Activated CD4-positive, alpha-beta T cell treated with anti-CD3 and anti-CD28 coated beads, Interleukin-2, Interleukin-6, amounts not matched to agents 100 ng/mL and 50 ng/mL, durations not matched to agents 16 hours and 8 hours (primary cell): ENCODE data around the gene CTBP2.
"Not testable (repeated sequence)": the region's sequence is repeated elsewhere in the genome, so short reads cannot be mapped to it uniquely, and the experiment has no call there.

Source experiments
- DNase-seq: peaks from one replicate; pipeline ENCODE4 v3.0.0-alpha.2; 2020

Gene CTBP2

DNA sequence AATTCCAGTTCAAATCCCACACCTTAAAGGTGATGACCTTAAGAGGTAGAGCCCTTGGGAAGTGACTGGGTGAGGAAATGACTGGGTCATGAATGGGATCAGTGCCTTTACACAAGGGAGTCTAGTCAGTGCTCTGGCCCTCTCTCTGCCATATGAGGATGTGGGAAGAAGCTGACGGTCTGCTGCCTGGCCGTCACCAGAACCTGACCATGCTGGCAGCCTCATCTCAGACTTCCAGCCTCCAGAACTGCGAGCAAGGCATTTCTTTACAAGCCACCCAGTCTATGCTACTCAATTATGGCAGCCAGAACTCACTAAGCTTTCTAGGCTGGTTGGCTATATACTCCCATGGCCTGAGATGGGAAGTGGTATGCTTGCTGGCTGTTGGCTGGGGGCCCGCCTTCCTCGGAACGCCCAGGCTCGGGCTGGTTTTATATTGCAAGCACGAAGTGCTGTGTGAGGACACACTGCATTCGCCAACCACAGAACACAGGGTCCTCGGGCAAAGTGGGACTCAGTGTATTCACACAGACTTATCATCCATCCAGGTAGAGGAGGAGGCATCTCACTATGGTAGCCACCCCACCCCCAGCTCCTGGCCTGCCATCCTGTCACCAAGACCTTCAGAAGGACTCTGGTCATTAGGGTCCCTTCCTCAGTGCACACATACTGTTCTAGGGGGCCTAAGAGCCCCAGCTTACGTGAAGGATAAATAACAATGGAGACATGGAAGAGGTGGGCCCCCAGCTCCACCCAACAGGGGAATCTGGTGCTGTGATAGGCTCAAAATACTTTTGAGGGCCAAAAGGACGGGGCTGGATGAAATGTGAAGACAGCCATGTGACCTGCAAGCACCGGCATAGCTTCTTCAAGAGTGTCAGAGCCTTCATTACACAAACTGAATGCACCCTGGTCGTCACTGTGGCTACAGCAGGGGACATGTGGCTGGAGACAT lies 169.4 kb downstream of the CTBP2 start:
- DNase-seq: no peak

DNA sequence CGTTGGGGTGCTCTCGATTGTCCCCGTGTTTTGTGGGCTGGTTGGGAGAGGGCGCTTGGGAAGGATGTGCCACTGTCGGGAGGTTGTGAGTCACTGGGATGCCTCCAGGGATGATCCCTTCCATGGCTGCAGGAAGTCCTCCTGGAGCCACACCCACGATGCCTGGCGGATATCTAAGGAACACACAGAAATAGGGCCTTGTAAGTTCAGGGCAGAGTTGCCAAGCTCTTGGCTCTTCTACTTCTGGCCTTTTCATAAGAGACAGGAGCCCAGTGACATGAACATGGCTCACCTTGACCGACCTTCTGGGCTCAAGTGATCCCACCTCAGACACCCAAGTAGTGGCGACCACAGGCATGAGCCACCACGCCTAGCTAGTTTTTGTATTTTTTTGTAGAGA lies 170.8 kb downstream of the CTBP2 start:
- no peak for DNase-seq

DNA sequence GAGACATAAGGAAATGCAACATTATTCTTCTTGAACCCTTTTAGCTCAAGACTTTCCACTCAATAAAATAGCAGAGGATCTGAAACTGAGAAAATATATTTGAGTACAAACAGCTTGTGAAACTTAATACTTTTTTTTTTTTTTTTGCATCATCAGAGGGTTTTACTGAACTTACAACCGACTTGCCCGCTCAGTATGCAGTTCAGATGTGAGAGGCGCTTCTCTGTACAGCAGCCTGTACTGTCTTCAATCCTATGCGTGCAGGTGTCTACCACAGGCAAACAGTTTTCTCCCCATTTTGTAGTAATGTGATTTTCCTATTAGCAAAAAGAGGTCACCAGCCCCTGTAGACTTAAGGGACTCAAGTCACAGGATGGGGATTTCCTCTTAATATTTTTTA lies 171.6 kb downstream of the CTBP2 start:
- DNase-seq: not testable (repeated sequence)

DNA sequence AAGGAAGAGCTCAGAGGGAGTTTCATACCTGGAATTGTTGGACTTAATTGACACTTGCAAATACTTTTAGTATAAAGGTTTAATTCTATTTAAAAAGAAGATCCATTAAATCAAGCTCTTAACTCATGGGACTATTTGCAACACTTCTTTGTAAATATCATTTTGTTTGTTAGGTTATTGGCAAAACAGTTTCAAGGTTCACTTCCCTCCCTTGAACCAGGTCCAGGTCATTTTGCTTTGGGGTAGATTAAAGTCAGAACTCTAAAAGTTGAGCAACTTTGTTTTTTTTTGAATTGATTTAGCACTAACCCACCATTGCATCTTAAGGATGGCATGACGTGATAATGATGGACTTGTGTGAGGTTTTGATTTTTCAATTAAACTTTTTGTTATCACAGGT lies 172.6 kb downstream of the CTBP2 start:
- DNase-seq: no peak

DNA sequence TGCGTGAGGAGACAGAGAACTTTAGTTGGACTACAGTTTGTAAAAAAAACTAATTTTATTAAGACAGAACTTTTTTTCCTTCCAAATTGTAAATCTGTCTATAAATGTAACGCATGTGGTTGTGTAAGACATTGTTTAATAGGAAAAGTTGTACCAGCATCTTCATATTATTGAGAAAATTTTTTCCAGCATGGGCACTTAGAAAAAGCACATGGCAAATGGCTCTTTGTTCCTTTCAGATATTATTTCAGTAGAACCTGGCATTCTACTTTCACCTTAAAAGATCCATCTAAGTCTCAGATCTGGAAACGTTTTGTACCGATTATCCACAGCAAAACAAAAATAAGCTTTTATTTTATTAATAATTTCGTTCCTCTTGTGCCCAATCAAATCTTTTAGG lies 175.2 kb downstream of the CTBP2 start:
- no peak for DNase-seq

DNA sequence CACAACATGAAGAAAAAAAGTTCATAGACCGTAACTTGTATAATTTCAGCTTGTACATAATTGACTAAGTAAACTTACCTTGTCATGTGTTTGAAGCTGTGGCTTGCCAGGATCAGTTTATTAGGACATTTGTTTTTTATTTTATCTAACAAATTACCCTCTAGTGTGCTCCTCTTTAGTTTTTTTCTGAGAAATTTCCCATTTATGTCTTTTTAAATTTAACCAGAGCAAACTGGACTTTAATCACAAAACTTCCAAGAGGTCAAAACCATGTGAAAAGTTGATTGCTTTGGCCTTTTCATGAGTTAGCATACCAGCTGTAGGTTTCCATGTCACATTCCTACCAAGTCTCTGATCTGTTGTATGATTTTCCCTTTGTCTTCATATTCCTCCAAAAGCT lies 176.0 kb downstream of the CTBP2 start:
- no peak for DNase-seq

DNA sequence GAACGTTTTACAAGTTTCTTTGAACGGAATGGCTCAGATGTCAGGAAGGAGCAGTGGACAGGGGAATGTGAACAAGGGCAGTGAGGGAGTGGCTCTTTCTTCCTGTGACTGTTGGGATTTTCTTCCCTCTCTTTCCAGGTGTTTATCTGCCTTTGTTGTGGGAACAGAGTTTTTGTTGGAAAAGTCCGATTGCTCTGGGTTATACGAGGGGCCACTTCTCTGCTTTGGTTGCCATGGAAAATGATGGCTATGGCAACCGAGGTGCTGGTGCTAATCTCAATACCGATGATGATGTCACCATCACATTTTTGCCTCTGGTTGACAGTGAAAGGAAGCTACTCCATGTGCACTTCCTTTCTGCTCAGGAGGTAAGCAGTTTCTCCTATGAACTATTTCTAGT lies 177.0 kb downstream of the CTBP2 start:
- no peak for DNase-seq

DNA sequence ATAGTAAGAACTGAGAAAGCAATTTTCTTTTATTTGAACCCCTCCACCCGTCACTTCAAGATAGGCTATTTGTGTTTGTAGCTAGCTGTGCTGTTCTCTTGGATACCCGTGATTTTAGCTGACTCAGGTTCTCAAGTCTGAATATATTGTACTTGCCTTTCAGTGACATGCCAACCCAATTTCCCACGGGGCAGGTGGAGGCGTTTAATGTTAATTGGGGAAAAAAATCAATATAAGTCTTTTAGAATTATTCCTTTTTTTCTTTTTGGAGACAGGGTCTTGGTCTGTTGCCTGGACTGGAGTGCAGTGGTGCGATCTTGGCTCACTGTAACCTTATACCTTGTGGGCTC lies 182.0 kb downstream of the CTBP2 start:
- DNase-seq: no peak

DNA sequence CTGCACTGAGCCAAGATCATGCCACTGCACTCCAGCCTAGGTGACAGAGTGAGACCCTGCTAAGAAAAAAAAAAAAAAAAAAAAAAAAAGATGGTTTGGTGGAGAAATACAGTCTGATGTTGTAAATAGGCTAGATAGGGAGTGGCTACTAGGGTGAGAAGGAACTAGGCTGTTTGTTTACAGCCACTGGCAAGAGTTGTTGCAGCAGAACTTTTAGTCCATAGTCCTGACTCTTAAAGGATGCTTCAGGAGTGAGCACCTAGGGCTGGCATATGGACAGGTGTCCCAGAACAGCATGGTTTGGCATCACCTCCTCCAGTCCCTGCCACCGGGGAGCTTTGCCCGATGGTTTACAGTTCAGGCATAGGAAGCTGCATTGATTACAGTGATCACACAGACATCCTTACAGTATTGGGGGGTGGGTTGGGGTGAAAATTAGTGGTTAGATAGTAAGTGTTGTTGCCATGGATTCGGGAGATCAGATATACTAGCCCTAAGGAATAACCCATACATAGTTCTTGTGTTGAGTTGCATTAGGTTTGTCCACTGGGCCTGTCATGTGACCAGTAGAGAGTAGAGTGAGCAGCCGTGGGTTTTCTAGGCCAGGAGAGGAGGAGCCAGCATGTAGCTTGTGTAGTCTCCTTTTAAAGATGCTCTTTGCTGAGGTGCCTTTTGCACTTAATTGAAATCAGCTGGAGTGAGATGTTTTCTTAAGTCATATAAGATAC lies 182.6 kb downstream of the CTBP2 start:
- DNase-seq: no peak

DNA sequence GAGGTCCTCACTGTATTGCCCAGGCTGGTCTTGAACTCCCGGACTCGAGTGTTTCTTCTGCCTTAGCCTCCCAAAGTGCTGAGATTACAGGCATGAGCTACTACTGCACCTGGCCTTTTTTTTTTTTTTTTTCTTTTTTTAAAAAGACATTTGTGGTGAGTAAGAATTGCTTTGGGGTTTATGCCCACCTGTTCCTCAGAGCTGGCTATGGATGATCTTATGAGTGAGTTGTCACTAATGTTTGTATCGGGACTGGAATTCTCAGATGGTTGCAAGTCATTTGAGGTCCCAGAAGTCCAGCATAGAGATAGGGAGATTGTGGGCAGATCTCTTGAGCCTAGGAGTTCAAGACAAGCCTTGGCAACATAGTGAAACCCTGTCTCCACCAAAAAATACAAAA lies 183.2 kb downstream of the CTBP2 start:
- no peak for DNase-seq

DNA sequence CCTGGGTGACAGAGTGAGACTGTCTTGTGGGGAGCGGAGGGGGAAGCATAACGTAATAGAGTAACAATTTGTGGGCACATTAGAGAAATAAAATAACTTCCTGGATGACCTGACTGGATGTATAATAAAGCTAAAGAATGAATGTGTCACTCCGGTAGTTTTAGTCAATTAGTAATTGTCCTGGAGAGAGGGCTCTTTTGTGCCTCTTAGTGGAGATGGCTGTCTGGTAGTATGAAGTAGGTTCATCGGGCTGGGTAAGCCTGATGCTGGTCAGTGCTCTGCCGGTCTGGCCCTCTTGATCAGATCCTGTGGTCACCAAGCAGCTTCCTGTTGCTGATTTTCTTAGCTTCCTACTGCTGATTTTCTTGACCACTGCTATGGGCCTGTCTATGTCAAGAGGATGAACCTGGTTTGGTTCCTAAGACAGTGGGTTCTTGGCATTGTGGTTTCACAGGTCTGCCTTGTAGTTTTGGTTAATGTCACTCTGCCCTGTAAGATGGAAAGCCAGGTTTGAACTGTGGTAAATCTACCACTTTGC lies 184.3 kb downstream of the CTBP2 start:
- peak; percentile 78 for DNase-seq

DNA sequence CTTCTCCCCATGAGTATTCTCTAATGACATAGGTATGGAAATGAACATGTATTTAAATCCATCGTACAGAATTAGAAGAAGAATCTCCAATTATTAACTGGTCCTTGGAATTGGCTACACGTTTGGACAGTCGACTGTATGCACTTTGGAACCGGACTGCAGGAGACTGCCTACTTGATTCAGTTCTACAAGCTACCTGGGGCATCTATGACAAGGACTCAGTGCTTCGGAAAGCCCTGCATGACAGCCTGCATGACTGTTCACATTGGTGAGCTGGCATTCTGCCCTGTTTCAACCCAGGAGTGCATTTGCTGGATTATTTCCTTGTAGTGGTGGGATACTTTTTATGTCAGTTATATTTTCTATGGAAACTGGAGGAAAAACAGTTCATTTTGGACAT lies 186.2 kb downstream of the CTBP2 start:
- no peak for DNase-seq

DNA sequence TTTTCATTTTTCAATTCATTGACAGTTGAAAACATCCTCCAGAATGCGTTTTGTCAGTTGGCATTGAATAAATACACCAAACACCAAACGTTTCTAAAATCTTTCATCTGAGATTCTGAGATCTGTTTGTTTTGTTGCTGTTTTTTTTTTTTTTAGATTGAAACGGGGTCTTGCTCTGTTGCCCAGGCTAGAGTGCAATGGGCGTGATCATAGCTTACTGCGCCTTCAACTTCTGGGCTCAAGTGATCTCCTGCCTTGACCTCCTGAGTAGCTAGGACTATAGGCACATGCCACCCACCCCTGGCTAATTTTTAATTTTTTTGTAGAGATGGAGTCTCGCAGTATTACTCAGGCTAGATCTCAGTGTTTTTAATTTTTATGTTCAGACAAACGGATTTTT lies 187.7 kb downstream of the CTBP2 start:
- DNase-seq: no peak

DNA sequence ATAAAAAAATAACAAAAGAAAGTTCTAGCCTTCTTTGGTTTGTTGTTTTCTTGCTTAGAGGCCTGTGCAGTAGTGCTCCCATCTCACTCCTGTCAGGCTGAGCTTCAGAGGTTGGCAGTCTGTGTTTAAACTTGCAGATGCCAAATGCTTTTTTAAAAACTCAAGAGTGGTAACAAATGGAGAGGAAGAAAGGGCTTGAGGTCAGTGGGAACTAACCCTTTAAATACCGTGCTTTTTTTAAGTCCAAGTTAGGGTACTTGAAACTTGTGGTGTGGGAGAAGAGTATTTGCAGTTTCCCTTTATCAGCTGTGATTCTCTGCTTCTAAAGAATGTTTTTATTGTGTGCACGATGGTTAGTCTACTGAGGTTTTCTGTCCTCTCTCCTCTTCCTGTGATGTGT lies 189.1 kb downstream of the CTBP2 start:
- DNase-seq: no peak

DNA sequence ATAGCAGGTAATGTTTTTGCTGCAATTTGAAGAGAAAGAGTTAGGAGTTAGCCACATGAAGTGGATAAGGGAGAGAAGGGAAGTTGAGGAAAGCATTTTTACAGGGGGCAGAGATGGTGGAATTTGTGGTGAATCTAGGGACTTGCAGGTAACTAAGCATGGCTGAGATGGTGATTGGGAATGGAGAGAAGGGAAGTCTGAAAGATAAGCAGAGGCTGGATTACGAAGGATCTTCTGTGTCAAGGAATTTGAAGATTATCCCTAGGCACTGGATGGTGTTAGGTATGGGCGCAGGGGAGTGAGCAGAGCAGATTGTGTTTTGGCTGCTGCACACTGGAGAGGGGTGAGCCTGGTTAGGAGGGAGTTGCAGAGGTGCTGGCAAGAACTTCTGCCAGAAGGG lies 193.1 kb downstream of the CTBP2 start:
- no peak for DNase-seq

DNA sequence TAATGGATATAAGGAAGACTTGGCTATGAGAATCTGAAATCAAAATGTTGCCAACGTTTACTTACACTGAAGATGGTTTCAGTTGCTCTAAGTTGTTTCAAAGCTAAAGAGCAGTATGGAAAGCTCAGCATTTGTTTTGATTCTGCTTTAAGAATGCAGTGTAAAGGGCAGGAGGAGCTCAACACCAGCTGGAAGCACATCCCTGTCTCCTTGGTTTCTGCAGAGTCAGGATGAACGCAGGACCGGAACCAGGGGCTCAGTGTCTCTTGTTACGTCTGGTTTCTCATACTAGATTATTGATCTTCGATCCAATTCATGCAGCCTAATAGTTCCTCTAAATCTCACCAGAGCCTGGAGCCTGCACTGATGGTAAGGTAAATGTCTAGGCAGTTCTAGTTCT lies 194.4 kb downstream of the CTBP2 start:
- no peak for DNase-seq

DNA sequence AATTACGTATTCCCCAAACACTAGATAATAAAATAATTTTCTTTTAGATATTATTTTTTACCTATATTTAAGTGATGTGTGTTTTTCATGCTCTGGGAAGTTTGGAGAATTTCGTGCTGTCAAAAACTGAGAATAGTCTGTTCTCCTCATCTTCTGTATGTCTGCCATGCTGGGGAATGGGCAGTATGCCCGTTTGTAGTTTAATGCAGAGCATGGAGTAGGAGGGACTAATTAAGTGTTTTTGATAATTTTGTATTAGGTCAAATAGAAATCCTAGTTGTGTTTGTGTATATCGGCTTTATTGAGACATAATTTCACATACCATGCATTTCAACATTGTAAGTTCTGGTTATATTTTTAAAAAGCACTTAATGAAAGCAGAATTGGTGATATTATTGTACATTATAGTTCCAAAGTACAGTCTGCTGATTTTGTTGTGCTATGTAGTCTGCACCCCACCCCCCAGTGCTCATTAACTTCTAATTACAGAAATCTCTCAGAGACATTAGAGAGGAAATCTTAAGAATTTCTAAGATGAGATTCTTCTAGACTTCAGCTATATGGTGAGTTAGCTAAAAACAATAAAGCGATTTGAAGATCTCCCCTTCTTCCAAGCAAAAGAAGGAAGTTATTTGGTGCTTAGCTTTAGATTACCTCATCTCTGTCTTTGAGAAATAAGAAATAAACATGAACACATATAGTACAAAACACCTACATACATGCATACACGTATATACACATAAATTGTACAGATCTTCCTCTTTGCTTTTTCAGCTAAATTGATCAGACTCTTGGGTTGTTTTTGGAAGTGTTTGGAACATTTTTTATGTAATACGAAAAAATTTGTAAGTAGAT lies 196.3 kb downstream of the CTBP2 start:
- no peak for DNase-seq

DNA sequence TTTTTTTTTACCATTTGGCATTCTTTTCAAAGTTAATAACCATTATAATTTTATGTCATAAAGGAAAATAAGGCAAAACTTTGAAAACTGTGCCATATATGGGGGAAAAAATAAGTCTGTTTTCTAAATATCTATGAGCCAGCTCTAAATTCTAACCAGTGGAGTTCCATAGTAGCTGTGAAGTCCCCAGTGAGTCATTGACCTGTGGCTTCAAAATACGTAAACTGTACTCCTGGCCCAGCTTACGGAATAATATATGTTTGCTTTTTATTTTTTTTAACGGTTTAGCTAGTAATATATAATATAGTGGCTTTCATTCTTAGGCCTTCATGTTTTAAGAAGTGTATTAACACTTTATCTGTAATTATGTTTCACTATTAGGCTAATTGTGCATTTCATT lies 197.9 kb downstream of the CTBP2 start:
- DNase-seq: no peak

DNA sequence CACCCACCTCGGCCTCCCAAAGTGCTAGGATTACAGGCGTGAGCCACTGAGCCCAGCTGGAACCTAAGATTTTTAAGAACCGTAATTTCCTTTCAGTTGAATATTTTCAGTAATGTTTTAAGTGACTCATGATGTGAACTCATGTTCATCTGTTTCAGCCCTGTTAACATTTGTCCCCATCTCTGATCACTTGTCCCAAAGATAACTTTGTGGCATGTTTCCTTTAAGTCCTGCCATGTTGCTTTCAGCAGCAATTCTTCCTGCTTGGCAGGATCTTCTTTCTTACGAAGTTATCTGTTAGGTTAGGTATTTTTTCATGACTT lies 199.2 kb downstream of the CTBP2 start:
- DNase-seq: no peak

DNA sequence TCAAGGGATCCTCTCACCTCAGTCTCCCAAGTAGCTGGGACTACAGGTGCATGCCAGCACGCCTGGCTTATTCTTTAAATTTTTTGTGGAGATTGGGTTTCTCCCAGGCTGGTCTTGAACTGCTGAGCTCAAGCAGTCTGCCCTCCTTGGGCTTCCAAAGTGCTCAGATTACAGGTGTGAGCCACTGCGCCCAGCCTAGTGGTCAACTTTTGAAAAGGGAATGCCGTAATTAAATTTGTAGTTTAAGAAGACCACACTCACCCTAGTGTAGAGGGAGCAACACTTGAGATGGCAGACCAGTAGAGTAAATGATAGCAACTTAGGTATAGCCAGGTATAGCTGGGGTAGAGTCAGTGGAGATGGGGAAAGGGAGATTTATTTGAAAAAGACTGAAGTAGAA lies 200.8 kb downstream of the CTBP2 start:
- no peak for DNase-seq

DNA sequence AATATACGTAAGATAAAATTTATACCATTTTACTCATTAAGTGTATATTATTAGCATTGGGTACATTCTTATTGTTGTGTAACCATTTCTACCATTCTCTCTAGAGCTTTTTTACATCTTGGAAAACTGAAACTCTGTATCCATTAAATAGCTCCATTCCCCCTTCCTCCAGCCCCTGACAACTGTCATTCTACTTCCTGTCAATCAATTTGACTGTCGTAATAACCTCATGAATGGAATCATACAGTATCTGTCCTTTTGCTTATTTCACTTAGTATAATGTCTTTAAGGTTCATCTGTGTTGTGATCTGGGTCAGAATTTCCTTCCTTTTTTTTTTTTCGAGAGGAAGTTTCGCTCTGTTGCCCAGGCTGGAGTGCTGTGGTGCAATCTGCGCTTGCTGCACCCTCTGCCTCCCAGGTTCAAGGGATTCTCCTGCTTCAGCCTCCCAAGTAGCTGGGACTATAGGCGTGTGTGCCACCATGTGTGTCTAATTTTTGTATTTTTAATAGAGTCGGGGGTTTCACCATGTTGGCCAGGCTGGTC lies 202.9 kb downstream of the CTBP2 start:
- no peak for DNase-seq

DNA sequence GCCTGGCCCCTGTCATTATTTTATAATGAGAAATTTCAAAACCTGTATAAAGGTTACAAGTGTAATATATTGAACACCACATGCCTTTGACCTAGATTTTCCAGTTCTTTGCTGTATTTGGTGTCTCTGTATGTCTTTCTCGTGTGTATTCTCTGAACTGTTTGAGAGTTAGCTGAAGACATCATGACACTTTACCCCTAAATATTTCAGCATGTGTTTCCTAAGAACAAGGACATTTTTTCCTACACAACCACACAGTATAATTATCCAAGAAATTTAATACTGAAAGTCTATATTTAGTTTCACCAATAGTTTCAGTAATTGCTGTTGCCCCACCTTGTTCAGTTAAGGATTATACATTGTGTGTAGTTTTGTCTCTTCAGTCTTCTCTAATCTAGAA lies 203.6 kb downstream of the CTBP2 start:
- DNase-seq: no peak

DNA sequence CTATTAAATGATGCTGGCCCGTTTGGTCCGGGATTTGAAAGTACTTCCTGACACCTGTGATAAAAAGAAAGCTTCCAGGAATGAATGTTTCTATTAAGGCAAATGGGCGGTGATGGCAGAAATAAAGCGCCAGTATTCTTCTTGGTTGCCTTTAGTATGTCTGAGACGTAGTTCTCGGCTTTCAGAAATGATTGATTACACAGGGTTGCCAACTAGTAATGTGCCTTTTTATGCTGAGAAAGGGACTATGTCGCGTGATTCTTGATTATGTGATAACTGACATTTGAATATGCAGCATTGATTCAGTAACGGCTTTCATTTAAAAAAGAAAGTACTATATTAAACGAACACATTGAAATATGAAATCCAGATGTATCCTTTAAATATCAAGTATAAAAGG lies 204.5 kb downstream of the CTBP2 start:
- no peak for DNase-seq
